Activated CD4-positive, CD25-positive, alpha-beta regulatory T cell treated with anti-CD3 and anti-CD28 coated beads, Interleukin-2, amount 50 U/mL, for 16 hours (primary cell): Measurements from ENCODE around the gene GRK6.

Experiments
- DNase-seq: peaks from one replicate; pipeline ENCODE4 v3.0.0-alpha.2; 2020; ENCODE audit warnings: low read depth, low spot score

Gene GRK6

DNA sequence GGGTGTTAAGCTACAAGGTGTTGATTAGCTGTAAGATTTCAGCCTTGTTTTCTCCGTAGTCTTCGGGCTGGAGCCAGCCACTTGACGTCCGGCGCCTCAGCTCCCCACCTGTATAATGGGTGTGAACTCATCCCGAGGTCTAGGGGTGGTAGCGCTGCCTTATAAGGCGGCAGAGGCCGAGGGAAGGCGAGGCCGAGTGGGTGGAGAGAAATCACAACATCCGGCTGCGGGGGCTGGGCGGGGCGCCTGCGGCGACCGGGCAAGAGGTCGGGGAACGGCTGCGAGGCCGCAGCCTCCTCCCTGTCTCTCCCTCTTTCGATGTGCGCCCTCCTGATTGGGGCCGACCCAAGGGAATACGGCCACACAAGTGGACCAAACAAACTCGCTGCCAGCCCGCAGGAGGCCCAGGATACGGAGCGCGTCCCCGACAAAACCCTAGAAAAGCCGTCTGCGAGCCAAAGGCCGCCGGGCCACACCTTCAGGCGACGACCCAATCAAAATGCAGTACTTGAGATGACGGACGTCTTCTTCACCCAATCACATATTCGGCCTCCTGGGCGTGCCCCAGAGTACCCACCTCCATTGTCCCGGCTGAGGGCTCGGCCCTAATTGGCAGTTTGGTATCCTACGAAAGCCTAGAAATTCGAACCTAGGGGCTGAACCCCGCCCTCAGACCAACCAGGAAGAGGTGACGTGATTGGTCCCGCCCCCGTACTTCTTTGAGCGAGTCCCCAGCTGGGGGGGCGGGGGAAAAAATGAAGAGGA lies 493 bp upstream of the GRK6 start:
- peak; percentile 100 for DNase-seq

DNA sequence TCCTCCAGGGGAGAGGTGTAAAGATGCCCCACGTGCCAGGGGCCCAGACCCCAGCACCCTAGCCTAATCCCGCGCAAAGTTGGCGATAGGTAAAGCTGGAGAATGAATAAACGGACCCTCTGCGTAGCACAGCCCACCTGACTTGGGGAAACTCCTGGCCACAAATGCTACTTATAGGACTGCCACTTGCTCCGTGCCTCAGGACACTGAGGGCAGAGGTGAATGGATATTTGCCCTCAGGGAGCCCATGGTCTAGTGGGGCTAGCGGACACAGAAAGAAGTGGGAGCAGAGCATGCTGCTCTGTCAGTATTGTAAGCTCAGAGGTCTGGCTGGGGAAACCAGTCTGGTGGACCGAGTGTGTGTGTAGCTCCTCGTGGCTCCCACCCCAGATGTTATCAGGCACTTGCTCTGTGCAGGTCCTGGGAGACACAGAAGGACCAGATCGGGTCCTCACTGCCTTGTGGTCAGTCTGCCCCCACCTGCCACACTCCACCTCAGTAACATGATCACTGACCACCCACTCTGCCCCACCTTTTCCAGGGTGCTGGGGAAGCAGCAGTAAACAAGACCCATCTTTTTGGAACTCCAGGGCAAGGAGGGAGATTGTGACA lies 841 bp downstream of the GRK6 start:
- no peak for DNase-seq

DNA sequence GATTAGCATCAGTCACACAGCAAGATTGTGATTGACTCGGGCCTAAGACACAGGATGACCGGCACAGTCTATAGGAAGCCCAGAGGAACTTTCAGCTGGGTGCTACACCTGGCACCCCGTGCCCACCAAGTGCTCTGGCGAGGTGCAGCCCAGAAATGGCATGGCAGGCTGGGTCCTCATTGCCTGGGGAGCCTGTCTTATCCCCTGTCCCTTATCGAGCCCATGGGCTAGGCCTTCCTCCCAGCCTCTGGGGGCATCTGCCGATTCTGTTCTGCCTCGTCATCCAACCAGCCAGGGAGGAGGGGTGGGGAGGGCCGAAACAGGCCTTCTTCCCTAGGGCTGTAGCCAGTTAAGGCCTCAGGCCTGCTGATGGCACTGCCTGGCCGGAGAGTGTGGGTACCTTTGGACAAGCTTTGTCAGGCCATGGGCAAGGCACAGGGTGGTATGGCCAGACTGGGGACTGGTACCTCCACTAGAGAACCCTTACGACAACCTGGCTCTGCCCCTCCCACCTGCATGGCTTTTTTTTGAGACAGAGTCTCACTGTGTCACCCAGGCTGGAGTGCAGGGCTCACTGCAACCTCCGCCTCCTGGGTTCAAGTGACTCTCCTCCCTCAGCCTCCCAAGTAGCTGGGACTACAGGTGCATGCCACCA lies 1.6 kb downstream of the GRK6 start:
- DNase-seq: no peak

DNA sequence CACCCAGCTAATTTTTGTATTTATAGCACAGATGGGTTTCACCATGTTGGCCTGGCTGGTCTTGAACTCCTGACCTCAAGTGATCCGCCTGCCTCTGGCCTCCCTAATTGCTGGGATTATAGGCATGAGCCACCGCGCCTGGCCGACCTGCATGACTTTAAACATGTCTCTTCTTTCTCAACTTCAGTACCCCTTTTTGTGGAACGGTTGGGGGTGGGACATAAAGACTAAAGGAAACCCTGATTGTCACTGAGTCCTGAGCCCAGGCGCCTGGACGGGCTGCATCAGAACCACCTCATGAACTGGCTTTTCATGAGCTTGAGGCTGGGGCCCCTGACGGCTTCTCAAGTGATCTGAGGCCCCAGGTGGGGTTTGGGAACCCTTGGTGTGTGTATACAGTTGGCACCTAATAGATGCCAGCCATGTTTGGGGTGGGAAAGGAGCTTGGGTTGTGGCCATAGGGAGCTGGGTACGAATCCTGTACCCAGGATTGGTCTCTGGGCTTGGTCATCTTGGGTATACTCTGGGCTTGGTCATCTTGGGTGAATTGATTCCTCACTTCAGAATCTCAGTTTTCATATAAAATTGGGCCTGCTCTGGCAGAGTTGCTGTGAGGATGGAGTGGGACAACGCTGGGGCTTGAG lies 2.2 kb downstream of the GRK6 start:
- no peak for DNase-seq

DNA sequence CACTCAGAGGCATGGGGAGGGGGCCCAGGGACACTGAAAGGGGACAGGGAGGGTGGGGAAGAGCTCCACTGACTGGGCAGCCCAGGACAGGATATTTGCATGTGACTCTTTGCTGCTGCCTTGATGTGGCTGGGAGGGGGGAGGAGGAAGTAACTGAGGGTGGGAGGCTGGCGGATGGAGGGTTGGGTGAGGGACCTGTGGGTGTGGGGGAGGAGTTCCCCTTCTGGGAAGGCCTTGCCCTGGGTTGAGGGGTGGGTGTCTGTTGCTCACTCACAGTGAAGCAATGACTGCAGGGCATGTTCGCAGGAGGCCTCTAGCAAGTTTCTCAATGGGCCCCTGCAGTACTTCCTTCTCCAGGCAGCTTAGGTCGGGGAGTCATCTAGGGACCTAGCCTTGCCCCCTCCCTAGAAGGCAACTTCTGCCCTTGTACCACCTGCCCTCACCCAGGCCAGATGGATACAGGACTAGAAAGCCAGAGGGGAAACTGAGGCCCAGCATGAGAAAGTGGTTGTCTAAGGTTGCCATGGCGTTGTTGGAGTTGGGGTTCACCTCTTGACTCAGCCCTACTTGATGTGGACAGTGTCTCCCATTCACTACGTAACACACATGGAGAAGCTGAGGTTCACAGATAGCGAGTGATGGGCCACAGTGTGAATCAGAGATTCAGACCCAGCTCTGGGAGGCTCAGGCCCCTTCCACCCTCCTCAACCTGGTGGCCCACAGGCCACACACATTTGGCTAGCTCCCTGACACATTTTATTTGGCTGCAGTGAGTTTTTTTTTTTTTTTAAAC lies 3.0 kb downstream of the GRK6 start:
- DNase-seq: peak; percentile 67

DNA sequence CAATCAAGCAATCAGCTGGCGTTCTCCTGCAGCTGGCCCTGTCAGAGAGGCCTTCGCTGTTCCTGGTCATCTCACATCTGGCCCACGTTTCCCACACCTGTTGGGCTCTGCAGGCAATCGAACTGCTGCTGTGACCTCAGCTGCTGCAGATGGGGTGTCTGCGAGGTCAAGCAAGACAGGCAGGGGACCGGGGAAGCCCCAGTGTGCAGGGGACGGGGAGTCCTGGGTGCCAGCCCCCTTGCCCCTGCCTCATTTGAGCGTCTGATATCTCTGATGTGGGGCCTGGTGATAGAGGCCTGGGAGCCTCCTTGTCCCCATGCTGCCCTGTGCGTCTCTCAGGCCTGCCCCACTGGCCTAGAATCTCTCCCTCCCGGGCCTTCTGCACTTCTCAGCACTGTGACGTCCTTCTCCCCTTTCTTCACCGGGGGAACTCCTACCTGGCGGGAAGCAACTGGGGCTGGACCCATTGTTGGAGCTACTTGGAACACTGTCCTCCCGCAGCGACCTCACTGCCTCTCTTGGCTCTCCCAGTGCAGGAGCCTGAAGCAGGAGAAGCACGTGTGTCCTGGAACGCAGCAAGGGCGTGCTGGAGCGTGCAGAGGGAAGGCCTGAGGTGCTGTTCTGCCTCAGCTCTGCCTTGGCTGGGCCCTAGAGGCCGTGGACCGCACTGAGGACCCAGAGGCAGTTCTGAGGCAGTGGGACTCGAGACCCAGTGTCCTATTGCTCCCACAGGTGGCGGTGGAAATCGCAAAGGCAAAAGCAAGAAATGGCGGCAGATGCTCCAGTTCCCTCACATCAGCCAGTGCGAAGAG lies 3.9 kb downstream of the GRK6 start:
- DNase-seq: no peak

DNA sequence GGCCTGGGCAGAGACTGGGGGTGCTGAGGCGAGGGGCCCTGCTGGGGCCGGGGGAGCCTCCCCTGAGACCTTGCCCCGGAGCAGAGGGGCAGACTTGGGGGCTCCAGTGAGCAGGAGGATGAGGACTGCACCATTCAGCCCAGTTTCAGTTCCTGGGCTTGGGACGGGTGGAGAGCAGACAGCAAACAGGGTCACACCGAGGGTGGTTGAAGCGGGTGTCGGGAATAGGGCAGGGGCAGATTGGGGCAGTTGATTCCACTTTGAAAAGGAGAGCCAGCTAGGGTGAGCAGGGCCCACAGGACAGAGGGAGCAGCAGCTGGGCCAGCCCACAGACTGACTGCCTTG lies 4.5 kb downstream of the GRK6 start:
- no peak for DNase-seq

DNA sequence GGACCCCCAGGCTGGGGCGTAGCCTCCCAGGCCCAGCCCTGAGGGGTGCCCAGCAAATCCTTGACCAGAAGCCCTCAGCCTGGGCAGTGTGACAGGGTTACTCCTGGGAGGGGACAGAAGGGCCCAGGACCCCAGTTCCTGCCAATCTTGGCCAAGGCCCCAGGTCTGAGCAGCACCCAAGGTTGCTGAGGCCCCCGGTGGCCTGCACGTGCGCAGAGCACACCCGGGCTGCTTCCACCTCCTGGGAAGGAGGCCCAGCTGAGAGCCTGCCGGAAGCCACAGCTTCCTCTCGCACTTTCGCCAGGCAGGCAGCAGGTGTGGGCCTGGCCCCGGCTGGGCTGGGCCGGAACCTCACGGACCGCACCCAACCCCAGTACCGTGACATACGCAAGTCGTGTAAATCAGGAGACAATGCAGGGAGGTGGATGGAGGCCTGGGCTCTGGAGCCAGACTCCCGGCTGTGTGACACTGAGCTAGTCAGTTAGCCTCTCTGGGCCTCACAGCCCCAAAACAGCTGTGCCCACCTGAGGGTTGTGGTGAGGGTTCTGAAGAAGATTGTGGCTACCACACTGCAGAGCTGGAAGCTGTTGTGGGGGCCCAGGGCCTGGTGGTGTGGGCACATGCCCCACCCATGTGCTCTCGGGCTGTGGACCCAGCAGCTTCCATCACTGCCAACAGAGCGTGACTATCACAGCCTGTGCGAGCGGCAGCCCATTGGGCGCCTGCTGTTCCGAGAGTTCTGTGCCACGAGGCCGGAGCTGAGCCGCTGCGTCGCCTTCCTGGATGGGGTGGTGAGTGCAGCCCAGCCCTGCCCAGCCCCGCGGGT lies 5.1 kb downstream of the GRK6 start:
- no peak for DNase-seq

DNA sequence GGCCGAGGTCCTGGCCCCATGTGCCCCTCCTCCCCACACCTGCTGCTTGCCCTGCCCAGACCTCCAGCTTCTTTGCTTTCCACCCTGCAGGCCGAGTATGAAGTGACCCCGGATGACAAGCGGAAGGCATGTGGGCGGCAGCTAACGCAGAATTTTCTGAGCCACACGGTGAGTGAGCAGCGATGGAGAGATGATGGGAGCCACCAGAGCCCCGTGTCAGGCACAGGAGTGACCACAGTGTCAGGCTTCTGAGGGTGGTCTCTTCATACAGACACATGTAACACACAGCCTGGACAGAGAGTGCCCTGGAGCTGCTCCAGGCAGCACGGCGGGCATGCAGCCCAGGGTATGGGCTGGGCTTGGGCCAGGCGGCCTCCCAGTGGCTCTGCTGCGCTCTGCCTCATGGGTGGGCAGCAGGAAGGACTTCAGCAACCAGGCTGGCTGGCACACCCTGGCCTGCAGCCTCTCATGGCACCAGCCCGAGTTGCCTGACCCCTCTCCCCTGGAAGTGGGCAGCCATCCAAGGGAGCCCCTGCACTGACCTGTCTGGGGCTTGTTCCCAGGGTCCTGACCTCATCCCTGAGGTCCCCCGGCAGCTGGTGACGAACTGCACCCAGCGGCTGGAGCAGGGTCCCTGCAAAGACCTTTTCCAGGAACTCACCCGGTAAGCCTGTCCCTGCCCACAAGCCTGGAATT lies 5.8 kb downstream of the GRK6 start:
- no peak for DNase-seq

DNA sequence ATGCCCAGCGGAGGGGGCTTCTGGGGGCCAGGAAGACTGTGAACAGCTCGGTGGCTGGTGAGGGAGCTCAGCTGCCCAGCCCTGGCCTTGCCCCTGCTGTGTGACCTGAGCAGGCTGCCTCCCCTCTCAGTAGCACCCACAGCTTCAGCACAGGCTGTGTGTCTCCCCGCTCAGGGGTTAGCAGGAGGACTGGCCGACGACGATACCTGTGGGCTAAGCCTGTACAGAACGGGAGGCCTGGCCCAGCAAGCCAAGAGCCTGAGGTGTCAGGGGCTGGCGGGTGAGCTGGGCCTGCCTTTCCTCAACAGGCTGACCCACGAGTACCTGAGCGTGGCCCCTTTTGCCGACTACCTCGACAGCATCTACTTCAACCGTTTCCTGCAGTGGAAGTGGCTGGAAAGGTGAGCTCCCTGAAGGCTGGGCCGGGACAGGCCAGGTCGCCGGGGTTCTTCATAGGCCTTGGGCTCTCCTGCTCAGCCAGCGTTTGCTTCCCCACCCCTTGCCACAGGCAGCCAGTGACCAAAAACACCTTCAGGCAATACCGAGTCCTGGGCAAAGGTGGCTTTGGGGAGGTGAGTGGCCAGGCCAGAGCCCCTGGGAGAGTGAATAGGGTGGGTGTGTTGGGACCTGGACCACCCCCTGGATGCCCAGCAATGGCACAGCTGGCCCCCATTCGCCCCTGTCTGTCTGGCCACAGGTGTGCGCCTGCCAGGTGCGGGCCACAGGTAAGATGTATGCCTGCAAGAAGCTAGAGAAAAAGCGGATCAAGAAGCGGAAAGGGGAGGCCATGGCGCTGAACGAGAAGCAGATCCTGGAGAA lies 6.6 kb downstream of the GRK6 start:
- DNase-seq: no peak

DNA sequence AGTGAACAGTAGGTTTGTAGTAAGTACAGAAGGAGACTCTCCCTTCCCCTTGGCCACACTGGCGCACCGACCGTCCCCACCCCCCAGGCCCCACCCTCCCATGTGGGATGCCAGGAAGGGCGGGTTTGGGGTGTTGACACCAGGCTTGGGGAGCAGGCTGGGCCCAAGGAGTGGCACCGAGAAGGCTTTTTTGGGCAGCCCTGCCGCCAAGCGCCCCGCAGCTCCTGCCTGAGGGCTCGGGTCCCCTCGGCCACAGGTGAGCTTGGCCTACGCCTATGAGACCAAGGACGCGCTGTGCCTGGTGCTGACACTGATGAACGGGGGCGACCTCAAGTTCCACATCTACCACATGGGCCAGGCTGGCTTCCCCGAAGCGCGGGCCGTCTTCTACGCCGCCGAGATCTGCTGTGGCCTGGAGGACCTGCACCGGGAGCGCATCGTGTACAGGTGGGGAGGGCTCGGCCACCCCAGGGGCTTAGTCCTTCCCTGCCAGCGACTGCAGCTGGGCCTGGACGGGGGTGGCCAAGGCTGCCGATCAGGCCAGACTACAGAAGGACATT lies 7.3 kb downstream of the GRK6 start:
- DNase-seq: no peak

DNA sequence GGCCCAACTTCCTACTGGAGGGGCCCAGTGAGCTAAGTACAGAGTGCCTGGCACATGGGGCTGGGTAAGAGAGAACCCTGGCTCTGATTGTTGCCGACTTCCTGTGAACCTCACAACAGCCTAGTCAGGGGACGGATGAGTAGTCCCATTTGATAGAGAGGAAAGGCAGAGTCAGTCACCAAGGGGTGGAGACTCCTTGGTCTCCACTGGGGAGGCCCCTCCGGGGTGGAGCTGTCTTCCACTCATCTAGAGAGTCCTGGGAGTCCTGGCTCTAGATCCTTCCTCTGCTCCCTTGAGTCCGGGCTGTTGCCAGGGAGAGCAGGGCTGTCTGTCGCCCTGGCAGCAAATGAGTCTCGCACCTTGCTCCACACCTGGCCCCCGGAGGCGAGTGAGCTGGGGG lies 8.0 kb downstream of the GRK6 start:
- DNase-seq: no peak

DNA sequence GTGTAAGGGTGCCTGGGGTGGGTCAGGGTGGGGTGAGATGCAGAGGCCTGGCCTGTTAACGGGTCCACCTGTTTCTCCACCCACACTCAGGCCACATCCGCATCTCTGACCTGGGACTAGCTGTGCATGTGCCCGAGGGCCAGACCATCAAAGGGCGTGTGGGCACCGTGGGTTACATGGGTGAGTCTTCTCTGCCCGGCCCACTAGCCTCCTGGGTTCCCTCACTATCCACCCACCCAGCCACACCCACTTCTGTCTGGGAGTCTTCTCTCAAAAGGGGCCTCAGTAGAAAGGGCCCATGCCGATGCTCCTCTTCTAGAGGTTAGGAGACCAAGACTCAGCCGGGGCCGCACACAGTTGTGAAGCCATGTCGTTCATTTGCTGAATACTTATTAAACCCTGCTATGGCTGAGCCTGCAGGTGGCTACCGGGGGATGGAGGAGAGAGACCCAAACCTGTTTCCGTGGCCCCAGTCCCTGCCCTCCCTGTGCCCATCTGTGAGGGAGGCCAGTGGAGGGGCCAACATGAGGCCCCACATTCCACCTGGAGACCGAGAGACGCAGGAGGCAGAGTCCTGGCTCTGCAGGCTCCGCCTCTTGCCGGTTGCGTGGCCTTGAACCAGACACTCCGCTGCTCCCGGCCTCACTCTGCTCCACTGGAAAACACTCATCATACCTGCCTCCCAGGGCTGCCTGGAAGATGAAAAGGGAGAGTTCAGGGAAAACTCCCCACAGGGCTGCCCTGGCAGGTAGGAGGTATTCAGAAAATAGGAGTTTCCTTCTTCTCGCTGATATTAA lies 8.7 kb downstream of the GRK6 start:
- no peak for DNase-seq

DNA sequence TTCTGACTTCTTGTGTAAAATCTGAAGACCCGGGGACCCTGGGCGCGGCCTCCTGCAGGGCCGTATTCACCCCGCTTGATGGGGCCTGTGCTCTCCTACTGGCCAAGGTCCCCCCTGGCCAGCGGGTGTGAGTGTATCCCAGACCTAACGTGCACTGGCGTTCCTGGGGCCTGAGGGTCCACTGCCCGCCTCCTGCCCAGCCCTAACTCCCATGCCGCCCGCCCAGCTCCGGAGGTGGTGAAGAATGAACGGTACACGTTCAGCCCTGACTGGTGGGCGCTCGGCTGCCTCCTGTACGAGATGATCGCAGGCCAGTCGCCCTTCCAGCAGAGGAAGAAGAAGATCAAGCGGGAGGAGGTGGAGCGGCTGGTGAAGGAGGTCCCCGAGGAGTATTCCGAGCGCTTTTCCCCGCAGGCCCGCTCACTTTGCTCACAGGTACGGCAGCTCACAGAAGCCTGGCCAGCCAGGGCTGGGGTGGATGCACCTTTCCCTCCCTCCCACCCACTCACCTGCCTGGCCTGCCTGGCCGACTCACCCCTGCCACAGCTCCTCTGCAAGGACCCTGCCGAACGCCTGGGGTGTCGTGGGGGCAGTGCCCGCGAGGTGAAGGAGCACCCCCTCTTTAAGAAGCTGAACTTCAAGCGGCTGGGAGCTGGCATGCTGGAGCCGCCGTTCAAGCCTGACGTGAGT lies 9.5 kb downstream of the GRK6 start:
- DNase-seq: no peak

DNA sequence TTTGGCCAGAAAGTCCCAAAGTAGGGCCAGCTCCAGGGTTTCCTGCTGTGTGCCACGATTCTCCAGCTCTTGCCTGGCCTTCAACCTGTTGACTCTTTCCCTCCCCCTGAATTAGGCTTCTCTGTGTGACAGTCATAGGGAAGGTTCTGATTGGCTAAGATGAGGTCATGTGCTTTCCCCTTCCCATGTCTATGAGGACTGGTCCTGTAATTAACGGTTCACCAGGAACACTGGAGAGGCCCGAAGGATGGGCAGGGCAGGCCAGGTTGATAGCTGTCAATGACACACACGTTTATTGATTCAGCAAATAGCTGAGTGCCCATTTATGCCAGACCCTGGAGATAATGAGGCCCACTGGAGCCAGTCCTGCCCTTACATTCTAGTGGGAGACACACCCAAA lies 11.1 kb downstream of the GRK6 start:
- no peak for DNase-seq

DNA sequence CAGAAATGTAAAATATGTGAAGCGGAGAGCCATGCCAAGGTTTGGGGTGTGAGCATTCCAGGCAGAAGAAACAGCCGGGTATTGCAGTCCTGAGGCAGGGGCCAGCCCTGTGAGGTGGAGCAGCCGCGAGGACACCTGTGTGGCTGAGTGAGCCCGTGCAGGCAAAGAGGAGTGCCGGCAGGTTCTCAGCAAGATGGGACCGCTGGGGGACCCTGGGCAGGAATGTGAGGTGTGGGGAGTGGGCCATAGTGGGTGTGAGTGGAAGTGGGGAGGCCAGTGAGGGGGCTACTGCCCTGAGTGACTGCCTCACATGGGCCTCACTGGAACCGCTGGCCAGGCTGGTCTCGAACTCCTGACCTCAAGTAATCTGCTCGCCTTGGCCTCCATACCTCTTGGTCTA lies 12.0 kb downstream of the GRK6 start:
- DNase-seq: no peak

DNA sequence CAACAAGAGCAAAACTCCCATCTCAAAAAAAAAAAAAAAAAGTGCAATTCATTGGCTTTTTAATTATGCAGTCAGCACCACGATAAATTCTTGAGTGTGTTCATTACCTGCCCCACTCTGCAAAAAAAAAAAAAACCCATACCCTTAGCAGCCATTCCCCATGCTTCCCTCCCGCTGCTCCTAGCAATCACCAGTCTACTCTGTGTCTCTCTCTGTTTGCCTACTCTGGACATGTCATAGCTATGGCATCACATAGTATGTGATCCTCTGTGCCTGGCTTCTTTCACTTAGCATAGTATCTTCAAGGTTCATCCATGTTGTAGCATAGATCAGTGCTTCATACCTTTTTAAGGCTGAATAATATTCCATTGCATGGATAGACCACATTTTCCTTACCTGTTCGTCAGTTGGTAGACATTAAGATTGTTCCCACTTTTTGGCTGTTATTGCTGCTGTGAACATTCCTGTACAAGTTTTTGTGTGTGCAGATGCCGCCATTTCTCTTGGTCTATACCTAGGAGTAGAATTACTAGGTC lies 13.1 kb downstream of the GRK6 start:
- no peak for DNase-seq
